Activated B cell treated with CpG ODN at 0.5 μM for 24 hours (primary cell): Measurements from ENCODE around the gene HERPUD1. TPM values are rescaled to one million over a fixed set of nuclear protein-coding genes. Genes with fewer than 3 reads are reported as not detected.
"Not testable (repeated sequence)": the region's sequence is repeated elsewhere in the genome, so short reads cannot be mapped to it uniquely, and the experiment has no call there.

Experiments
- ATAC-seq: fragments of 200-7000 bp; cut with Tn5 transposase; one replicate; pipeline ENCODE4 v1.10.0; 2021; ENCODE audit warnings: low read depth, mild to moderate bottlenecking, moderate library complexity
- CTCF ChIA-PET: fragments of 350-600 bp; sonication (Branson Sonifier 250); formaldehyde crosslinking; loops from one replicate; lab custom pipeline; 2021; ENCODE audit warnings: antibody characterized with exemption; lab: Charles Lee
- POLR2A ChIA-PET: fragments of 350-600 bp; sonication (Branson Sonifier 250); formaldehyde crosslinking; loops from one replicate; lab custom pipeline; 2021; ENCODE audit warnings: antibody characterized with exemption; lab: Charles Lee
- DNase-seq: peaks from one replicate; pipeline ENCODE4 v3.0.0; 2022
- H3K27ac Mint-ChIP-seq: one replicate; pipeline ENCODE4 v1.8.0; 2020; ENCODE audit warnings: mixed read lengths
- H3K27me3 Mint-ChIP-seq: one replicate; pipeline ENCODE4 v1.8.0; 2021; ENCODE audit warnings: mixed read lengths
- H3K36me3 Mint-ChIP-seq: one replicate; pipeline ENCODE4 v1.8.0; 2021; ENCODE audit warnings: low read depth, mixed read lengths
- H3K4me1 Mint-ChIP-seq: one replicate; pipeline ENCODE4 v1.8.0; 2021; ENCODE audit warnings: mixed read lengths
- H3K4me3 Mint-ChIP-seq: one replicate; pipeline ENCODE4 v1.8.0; 2020; ENCODE audit warnings: mild to moderate bottlenecking, mixed read lengths
- H3K9me3 Mint-ChIP-seq: one replicate; pipeline ENCODE4 v1.8.0; 2020; ENCODE audit warnings: mixed read lengths
- intact Hi-C: fragments of 100-400 bp; cut with micrococcal nuclease; formaldehyde crosslinking; loops from one replicate; pipeline ENCODE4 v1.15.1; 2024
- total RNA-seq: library from RNA; stranded (reverse); gene quantifications from 2 replicates; pipeline ENCODE4 v1.2.3, GENCODE V29; 2022
- TF ChIP-seq, protein P1 (sequence below): fragments of 200-600 bp; IDR thresholded peaks from one replicate; pipeline ENCODE4 v1.8.0; 2022; ENCODE audit warnings: antibody characterized with exemption, mild to moderate bottlenecking

Gene HERPUD1, protein sequence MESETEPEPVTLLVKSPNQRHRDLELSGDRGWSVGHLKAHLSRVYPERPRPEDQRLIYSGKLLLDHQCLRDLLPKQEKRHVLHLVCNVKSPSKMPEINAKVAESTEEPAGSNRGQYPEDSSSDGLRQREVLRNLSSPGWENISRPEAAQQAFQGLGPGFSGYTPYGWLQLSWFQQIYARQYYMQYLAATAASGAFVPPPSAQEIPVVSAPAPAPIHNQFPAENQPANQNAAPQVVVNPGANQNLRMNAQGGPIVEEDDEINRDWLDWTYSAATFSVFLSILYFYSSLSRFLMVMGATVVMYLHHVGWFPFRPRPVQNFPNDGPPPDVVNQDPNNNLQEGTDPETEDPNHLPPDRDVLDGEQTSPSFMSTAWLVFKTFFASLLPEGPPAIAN
- 766 and 820 TPM in 2 replicates for total RNA-seq

DNA sequence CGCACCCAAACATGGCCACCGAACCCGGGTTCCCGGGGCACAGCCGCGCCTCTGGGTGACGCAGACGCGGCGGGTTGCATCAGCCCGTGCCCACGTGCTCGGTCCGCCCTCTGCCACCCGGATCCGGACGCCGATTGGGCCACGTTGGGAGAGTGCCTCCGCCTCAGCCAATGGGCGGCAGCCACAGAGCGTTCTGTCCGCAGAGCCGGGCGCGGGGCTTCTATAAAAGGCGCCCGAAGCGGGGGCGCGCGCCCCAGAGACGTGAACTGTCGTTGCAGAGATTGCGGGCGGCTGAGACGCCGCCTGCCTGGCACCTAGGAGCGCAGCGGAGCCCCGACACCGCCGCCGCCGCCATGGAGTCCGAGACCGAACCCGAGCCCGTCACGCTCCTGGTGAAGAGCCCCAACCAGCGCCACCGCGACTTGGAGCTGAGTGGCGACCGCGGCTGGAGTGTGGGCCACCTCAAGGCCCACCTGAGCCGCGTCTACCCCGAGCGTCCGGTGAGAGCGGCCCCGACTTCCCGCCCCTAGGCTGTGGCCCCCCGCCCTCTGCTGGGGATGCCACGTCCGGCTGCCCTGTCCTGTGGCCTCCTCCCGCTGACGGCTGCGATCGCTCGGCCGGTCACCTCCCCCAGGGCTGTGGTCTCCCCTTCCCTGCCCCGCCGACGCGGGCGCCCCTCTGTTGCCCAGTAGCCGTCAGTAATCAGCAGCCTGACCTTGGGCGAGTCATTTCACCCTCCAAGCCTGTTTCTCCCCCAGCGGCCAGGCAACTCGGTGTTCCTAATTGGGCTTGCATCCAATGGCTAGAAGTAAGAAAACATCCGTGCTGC lies at the start of gene HERPUD1:
TSS of gene HERPUD1 (plus strand) at position 251 of the 829 bp plus-strand sequence. CDS start at position 354, 103 bp downstream.
- peaks cover 61% of the 10 kb centered on the region for H3K4me1 Mint-ChIP-seq

DNA sequence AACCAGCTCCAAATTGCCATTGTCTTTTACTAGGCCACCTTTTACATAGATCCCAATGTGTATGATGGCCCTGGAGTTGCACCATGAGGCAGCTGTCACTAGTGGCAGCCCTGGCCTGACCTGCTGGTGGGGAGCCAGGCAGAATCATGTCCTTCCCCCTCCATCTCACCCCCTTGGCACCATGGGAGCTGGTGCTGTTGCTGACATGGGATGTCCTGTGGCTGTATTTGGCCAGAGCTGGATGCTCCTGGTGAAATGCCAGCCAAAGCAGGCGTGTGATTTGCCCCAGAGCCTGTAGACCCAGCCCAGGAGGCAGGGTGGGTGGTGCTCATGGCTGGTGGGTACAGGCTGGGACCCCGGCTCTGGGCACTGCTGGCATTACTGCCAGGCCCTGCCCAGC lies 48.4 kb upstream of the HERPUD1 start:
- CTCF ChIA-PET: interaction anchor here (1.1 kb wide), 1 partner anchor 68 kb away, joined by 3 read pairs; no protein-coding TSS in a partner anchor
- Mint-ChIP-seq H3K27ac (no peak overlapping the region), H3K27me3 (no peaks in the 10 kb centered on the region), H3K4me1 (peaks cover 7% of the 10 kb centered on the region), H3K4me3 (no peak overlapping the region), H3K36me3 (no peaks in the 10 kb centered on the region), H3K9me3 (no peaks in the 10 kb centered on the region)
- TF ChIP-seq, protein P1, sequence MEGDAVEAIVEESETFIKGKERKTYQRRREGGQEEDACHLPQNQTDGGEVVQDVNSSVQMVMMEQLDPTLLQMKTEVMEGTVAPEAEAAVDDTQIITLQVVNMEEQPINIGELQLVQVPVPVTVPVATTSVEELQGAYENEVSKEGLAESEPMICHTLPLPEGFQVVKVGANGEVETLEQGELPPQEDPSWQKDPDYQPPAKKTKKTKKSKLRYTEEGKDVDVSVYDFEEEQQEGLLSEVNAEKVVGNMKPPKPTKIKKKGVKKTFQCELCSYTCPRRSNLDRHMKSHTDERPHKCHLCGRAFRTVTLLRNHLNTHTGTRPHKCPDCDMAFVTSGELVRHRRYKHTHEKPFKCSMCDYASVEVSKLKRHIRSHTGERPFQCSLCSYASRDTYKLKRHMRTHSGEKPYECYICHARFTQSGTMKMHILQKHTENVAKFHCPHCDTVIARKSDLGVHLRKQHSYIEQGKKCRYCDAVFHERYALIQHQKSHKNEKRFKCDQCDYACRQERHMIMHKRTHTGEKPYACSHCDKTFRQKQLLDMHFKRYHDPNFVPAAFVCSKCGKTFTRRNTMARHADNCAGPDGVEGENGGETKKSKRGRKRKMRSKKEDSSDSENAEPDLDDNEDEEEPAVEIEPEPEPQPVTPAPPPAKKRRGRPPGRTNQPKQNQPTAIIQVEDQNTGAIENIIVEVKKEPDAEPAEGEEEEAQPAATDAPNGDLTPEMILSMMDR: no peak
- POLR2A ChIA-PET: interaction anchor here (0.7 to 2.2 kb wide), 5 partner anchors 27 to 654 kb away, joined by 3 to 7 read pairs (median 5); no protein-coding TSS in a partner anchor
- ATAC-seq: no peak
- no peak for DNase-seq
- intact Hi-C loops: no loop called here

More for the DNA sequence above, at the start of gene HERPUD1:
- peak within 1 kb of the TSS; percentile 97 for H3K4me3 Mint-ChIP-seq
- peak; percentile 79 for ATAC-seq
- H3K36me3 Mint-ChIP-seq: peaks cover 49% of the 10 kb centered on the region
- H3K27ac Mint-ChIP-seq: peak within 1 kb of the TSS; percentile 95
- ChIA-PET POLR2A (interaction anchor here (0.5 to 22.7 kb wide), 33 partner anchors 7 to 613 kb away, joined by 3 to 795 read pairs (median 4); partner anchors contain the start of genes NLRC5, PSME3IP1, RSPRY1 and SLC12A3), CTCF (interaction anchor here (1.0 to 2.2 kb wide), 6 partner anchors 13 to 65 kb away, joined by 3 to 13 read pairs (median 6); no protein-coding TSS in a partner anchor)
- no peaks in the 10 kb centered on the region for H3K9me3 Mint-ChIP-seq
- intact Hi-C loops: loop anchor here (1.0 to 10.0 kb wide), 10 partner anchors 15 to 605 kb away; partner anchors contain the start of genes AMFR, CCDC102A, MT1A and MT1M
- peak; percentile 98 for DNase-seq
- H3K27me3 Mint-ChIP-seq: no peaks in the 10 kb centered on the region
- TF ChIP-seq, protein P1: no peak

DNA sequence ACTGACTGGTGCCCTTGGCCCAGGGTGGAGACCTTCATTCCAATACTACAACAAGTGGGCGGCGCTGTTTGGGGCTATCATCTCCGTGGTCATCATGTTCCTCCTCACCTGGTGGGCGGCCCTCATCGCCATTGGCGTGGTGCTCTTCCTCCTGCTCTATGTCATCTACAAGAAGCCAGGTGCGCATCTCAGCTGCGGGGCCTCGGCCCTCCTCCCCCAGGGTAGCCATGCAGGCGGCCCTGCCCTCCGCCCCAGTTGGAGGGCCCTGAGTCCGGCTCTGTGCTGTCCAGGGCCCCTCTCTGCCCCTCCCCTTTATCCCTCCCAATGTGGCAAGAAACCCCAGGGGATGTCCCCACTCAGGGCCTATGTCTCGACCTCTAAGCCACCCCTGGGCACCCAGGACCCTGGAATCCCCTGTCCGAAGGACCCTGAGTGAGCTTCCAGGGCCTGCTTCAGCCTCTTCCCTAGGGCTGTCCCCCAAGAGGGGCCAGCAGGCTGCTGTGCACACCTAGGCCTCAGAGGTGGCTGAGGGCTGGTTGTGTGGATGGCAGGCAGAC lies 47.8 kb upstream of the HERPUD1 start:
- ChIA-PET CTCF (no interaction called here), POLR2A (interaction anchor here (1.2 to 2.2 kb wide), 3 partner anchors 9 to 61 kb away, joined by 3 to 5 read pairs (median 3); no protein-coding TSS in a partner anchor)
- Mint-ChIP-seq H3K4me1 (peaks cover 13% of the 10 kb centered on the region), H3K27me3 (no peaks in the 10 kb centered on the region), H3K27ac (no peak overlapping the region), H3K36me3 (no peaks in the 10 kb centered on the region), H3K4me3 (no peak overlapping the region), H3K9me3 (no peaks in the 10 kb centered on the region)
- DNase-seq (no peak), ATAC-seq (no peak)
- intact Hi-C loops: no loop called here
- TF ChIP-seq, protein P1: no peak

DNA sequence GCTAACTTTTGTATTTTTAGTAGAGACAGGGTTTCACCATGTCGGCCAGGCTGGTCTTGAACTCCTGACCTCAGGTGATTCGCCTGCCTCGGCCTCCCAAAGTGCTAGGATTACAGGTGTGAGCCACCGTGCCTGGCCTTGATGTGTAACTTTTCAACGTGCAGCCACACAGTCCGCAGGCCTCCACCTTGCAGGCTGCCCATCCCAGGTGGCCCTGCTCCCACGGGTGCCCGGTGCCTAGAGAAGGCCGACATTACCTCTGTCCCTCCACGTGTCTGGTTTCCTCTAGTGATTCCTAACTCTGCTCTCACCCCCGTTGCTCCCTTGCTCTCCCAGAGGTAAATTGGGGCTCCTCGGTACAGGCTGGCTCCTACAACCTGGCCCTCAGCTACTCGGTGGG lies 47.0 kb upstream of the HERPUD1 start:
- CTCF ChIA-PET, H3K36me3 Mint-ChIP-seq, intact Hi-C loops, DNase-seq, H3K27ac Mint-ChIP-seq, H3K9me3 Mint-ChIP-seq, H3K4me3 Mint-ChIP-seq, ATAC-seq, H3K27me3 Mint-ChIP-seq: not testable (repeated sequence)
- POLR2A ChIA-PET: interaction anchor here (1.2 kb wide), 1 partner anchor 10 kb away, joined by 3 read pairs; no protein-coding TSS in a partner anchor
- H3K4me1 Mint-ChIP-seq: peaks cover 16% of the 10 kb centered on the region
